CD8-positive, alpha-beta memory T cell (primary cell): Measurements from ENCODE around the gene MZF1. TPM values are rescaled to one million over a fixed set of nuclear protein-coding genes. Genes with fewer than 3 reads are reported as not detected.

Experiments used
- CTCF ChIA-PET: fragments of 350-600 bp; sonication (Branson Sonifier 250); formaldehyde crosslinking; loops from one replicate; lab custom pipeline; 2021; ENCODE audit warnings: antibody characterized with exemption; lab: Charles Lee
- POLR2A ChIA-PET: fragments of 350-600 bp; sonication (Branson Sonifier 250); formaldehyde crosslinking; loops from one replicate; lab custom pipeline; 2021; ENCODE audit warnings: antibody characterized with exemption; lab: Charles Lee
- DNase-seq, 5 donors: peaks; one replicate each; pipeline versions ENCODE4 v3.0.0 to v3.0.0-alpha.2; 2020 to 2022; ENCODE audit warnings: mixed read lengths in 1 of 5
- H3K27ac ChIP-seq: one replicate; pipeline ENCODE4 v1.7.0; 2013; ENCODE audit warnings: low read depth, mild to moderate bottlenecking, low read length, moderate library complexity
- H3K27me3 ChIP-seq: 2 replicates; pipeline ENCODE4 v1.7.0; 2013; ENCODE audit warnings: low read length, mild to moderate bottlenecking; ENCODE audit not compliant: insufficient read depth, poor library complexity, severe bottlenecking
- H3K36me3 ChIP-seq: 2 replicates; pipeline ENCODE4 v1.7.0; 2013; ENCODE audit warnings: mild to moderate bottlenecking, low read length, moderate library complexity; ENCODE audit not compliant: insufficient read depth
- H3K4me1 ChIP-seq: 2 replicates; pipeline ENCODE4 v1.7.0; 2013; ENCODE audit warnings: mild to moderate bottlenecking, low read length, moderate library complexity; ENCODE audit not compliant: insufficient read depth
- H3K4me3 ChIP-seq: 2 replicates; pipeline ENCODE4 v1.7.0; 2013; ENCODE audit warnings: mild to moderate bottlenecking, low read length
- H3K9me3 ChIP-seq: 2 replicates; pipeline ENCODE4 v1.7.0; 2013; ENCODE audit warnings: mild to moderate bottlenecking, low read length
- H3K27ac Mint-ChIP-seq, 8 donors: one replicate each; pipeline ENCODE4 v1.8.0; 2020 to 2021; ENCODE audit warnings: mixed read lengths in 8 of 8, mild to moderate bottlenecking in 6 of 8, inconsistent platforms in 3 of 8, moderate library complexity in 3 of 8
- H3K27me3 Mint-ChIP-seq, 2 donors: one replicate each; pipeline ENCODE4 v1.8.0; 2020 to 2021; ENCODE audit warnings: mixed read lengths in 2 of 2, mild to moderate bottlenecking in 1 of 2, moderate library complexity in 1 of 2
- H3K36me3 Mint-ChIP-seq, 3 donors: one replicate each; pipeline ENCODE4 v1.8.0; 2020 to 2021; ENCODE audit warnings: mixed read lengths in 3 of 3, inconsistent platforms in 1 of 3, mild to moderate bottlenecking in 1 of 3
- H3K4me1 Mint-ChIP-seq, 3 donors: one replicate each; pipeline ENCODE4 v1.8.0; 2020 to 2021; ENCODE audit warnings: mixed read lengths in 3 of 3, inconsistent platforms in 1 of 3, mild to moderate bottlenecking in 1 of 3
- H3K4me3 Mint-ChIP-seq, 7 donors: one replicate each; pipeline ENCODE4 v1.8.0; 2020 to 2021; ENCODE audit warnings: mixed read lengths in 7 of 7, mild to moderate bottlenecking in 6 of 7, moderate library complexity in 4 of 7, inconsistent platforms in 2 of 7
- H3K9me3 Mint-ChIP-seq, 5 donors: one replicate each; pipeline ENCODE4 v1.8.0; 2020 to 2022; ENCODE audit warnings: mixed read lengths in 5 of 5, mild to moderate bottlenecking in 3 of 5, moderate library complexity in 2 of 5, inconsistent platforms in 1 of 5
- polyA plus RNA-seq: library from polyadenylated mRNA; unstranded; fragments of 300-500 nt; fragmentation: Illumina TruSeq; gene quantifications from one replicate; pipeline ENCODE4 v1.2.3, GENCODE V29; 2021
- total RNA-seq, 2 experiments: library from RNA; stranded (reverse); gene quantifications; one replicate each; pipeline ENCODE4 v1.2.3, GENCODE V29; 2021

MZF1 gene
- total and polyA plus RNA-seq, 3 experiments from 2014 or later: 10.3 to 14.8 (median 14.0) TPM

DNA sequence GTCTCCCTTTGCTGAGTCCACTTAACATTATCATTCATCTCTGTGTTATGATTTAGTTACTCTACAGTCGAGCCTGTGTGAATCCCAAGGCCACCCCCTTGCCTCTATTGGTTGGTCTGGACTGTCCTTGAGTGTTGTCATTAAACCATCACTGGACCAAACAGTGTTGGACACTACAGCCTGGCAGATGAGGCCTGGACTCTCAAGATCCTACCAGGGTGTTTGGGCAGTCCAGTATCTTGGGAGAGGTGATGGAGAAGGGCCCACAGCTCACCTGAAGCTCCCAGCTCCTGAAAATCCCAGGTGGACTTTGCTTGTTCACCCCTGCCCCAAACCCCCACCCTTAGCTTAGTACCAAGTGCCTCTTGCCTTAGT, 22.0 kb downstream of the MZF1 start:
- H3K27me3 Mint-ChIP-seq: peaks cover 0 to 1% of the 10 kb centered on the region in 2 donors
- H3K27ac Mint-ChIP-seq: peak overlapping the region in 2 of 8 donors; percentile 58 to 98
- Histone ChIP-seq H3K27ac (no peak overlapping the region), H3K36me3 (peaks cover 64% of the 10 kb centered on the region), H3K4me3 (no peak overlapping the region), H3K27me3 (no peaks in the 10 kb centered on the region), H3K9me3 (no peaks in the 10 kb centered on the region), H3K4me1 (peaks cover 32% of the 10 kb centered on the region)
- POLR2A ChIA-PET: interaction anchor here (0.8 kb wide), 1 partner anchor 8 kb away, joined by 3 read pairs; no protein-coding TSS in a partner anchor
- H3K4me3 Mint-ChIP-seq: peak overlapping the region in 1 of 7 donors; percentile 98
- H3K36me3 Mint-ChIP-seq: peaks cover 2 to 92% (median 23%) of the 10 kb centered on the region in 3 donors
- H3K4me1 Mint-ChIP-seq: peaks cover 39 to 52% (median 41%) of the 10 kb centered on the region in 3 donors
- CTCF ChIA-PET: interaction anchor here (1.6 to 5.2 kb wide), 2 partner anchors 30 to 31 kb away, joined by 4 to 45 read pairs; partner anchors contain the start of gene ZBTB45
- no peak for DNase-seq
- peaks cover 0 to 1% (median 0%) of the 10 kb centered on the region in 5 donors for H3K9me3 Mint-ChIP-seq

DNA sequence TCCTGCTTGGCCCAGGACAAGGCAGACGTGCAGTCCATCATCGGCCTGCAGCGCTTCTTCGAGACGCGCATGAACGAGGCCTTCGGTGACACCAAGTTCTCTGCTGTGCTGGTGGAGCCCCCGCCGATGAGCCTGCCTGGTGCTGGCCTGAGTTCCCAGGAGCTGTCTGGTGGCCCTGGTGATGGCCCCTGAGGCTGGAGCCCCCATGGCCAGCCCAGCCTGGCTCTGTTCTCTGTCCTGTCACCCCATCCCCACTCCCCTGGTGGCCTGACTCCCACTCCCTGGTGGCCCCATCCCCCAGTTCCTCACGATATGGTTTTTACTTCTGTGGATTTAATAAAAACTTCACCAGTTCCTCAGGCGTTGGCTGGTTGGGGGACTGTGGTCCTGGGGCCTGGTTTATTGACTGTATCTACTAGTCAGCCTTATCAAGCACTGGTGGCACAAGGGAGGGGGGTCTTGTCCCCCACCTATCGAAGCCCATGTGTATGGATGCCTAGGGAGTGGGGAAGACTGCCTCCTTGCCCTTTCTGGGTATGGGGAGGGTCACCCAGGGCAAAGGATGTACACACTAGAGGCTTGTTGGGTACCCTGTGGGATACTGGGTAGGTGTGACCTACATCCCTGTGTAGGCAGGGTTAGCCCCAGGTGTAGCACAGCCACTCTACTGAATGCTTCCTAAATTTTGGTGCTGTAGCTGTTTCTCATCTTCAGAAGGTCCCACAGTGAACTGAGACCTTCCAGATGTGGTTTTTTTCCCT, 22.6 kb downstream of the MZF1 start:
- CTCF ChIA-PET: interaction anchor here (5.2 kb wide), 1 partner anchor 30 kb away, joined by 45 read pairs; the partner anchor contains the start of gene ZBTB45
- POLR2A ChIA-PET: no interaction called here
- H3K27me3 ChIP-seq: no peaks in the 10 kb centered on the region
- H3K27ac Mint-ChIP-seq: peak overlapping the region in 3 of 8 donors; percentile 58 to 98 (median 66)
- H3K36me3 Mint-ChIP-seq: peaks cover 5 to 93% (median 26%) of the 10 kb centered on the region in 3 donors
- peaks cover 44 to 56% (median 47%) of the 10 kb centered on the region in 3 donors for H3K4me1 Mint-ChIP-seq
- peaks cover 0 to 1% of the 10 kb centered on the region in 2 donors for H3K27me3 Mint-ChIP-seq
- H3K4me3 ChIP-seq: no peak overlapping the region
- H3K4me3 Mint-ChIP-seq: peak overlapping the region in 1 of 7 donors; percentile 98
- no peaks in the 10 kb centered on the region for H3K9me3 ChIP-seq
- no peak for DNase-seq
- H3K4me1 ChIP-seq: peaks cover 36% of the 10 kb centered on the region
- H3K36me3 ChIP-seq: peaks cover 68% of the 10 kb centered on the region
- no peak overlapping the region for H3K27ac ChIP-seq
- peaks cover 0 to 1% (median 0%) of the 10 kb centered on the region in 5 donors for H3K9me3 Mint-ChIP-seq

DNA sequence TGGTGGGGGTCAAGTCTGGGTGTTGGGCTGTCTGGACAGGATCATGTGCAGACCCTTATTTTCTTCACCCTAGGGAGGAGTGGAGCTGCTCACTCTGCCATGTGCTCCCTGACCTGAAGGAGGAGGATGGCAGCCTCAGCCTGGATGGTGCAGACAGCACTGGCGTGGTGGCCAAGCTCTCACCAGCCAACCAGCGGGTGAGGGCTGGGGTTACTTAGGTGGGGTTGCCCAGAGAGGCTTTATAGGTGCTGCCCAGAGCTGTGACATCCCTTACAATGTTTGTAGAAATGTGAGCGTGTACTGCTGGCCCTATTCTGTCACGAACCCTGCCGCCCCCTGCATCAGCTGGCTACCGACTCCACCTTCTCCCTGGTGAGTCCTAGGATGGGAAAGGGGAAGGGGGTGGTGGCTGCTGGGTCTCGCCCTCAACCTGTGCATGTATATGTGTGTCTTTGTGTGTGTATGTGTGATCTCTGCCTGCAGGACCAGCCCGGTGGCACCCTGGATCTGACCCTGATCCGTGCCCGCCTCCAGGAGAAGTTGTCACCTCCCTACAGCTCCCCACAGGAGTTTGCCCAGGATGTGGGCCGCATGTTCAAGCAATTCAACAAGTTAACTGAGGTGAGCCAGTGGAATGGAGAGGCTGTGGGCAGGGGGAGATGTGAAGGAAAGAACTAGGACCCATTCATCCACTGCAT, 23.3 kb downstream of the MZF1 start:
- Mint-ChIP-seq H3K4me1 (peaks cover 43 to 54% (median 46%) of the 10 kb centered on the region in 3 donors), H3K36me3 (peaks cover 5 to 92% (median 23%) of the 10 kb centered on the region in 3 donors), H3K4me3 (peak overlapping the region in 1 of 7 donors; percentile 98), H3K9me3 (peaks cover 0 to 1% (median 0%) of the 10 kb centered on the region in 5 donors), H3K27me3 (peaks cover 0 to 1% of the 10 kb centered on the region in 2 donors), H3K27ac (peak overlapping the region in 3 of 8 donors; percentile 12 to 73 (median 33))
- CTCF ChIA-PET: no interaction called here
- POLR2A ChIA-PET: no interaction called here
- DNase-seq: no peak
- no peaks in the 10 kb centered on the region for H3K27me3 ChIP-seq
- no peak overlapping the region for H3K4me3 ChIP-seq
- H3K27ac ChIP-seq: no peak overlapping the region
- no peaks in the 10 kb centered on the region for H3K9me3 ChIP-seq
- H3K4me1 ChIP-seq: peaks cover 37% of the 10 kb centered on the region
- H3K36me3 ChIP-seq: peaks cover 70% of the 10 kb centered on the region

DNA sequence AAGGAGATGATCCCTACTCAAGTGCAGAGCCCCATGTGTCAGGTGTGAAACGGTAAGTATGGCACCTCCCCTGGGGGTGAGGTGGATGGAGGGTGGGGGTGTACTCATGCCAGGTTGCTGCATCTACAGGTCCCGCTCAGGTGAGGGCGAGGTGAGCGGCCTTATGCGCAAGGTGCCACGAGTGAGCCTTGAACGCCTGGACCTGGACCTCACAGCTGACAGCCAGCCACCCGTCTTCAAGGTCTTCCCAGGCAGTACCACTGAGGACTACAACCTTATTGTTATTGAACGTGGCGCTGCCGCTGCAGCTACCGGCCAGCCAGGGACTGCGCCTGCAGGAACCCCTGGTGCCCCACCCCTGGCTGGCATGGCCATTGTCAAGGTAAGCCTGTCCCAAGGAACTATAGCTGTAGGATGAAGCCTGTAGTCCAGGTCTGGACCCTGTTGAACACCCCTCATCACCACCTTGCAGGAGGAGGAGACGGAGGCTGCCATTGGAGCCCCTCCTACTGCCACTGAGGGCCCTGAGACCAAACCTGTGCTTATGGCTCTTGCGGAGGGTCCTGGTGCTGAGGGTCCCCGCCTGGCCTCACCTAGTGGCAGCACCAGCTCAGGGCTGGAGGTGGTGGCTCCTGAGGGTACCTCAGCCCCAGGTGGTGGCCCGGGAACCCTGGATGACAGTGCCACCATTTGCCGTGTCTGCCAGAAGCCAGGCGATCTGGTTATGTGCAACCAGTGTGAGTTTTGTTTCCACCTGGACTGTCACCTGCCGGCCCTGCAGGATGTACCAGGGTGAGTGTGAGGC, 24.1 kb downstream of the MZF1 start:
- peak overlapping the region in 2 of 8 donors; percentile 38 to 58 for H3K27ac Mint-ChIP-seq
- H3K9me3 Mint-ChIP-seq: peaks cover 0 to 1% (median 0%) of the 10 kb centered on the region in 5 donors
- H3K36me3 Mint-ChIP-seq: peaks cover 5 to 87% (median 21%) of the 10 kb centered on the region in 3 donors
- Histone ChIP-seq H3K9me3 (no peaks in the 10 kb centered on the region), H3K36me3 (peaks cover 70% of the 10 kb centered on the region), H3K27me3 (no peaks in the 10 kb centered on the region), H3K4me3 (no peak overlapping the region), H3K4me1 (peaks cover 31% of the 10 kb centered on the region), H3K27ac (no peak overlapping the region)
- H3K27me3 Mint-ChIP-seq: peaks cover 0 to 3% of the 10 kb centered on the region in 2 donors
- no peak for DNase-seq
- ChIA-PET CTCF (interaction anchor here (1.5 kb wide), 1 partner anchor 35 kb away, joined by 3 read pairs; no protein-coding TSS in a partner anchor), POLR2A (interaction anchor here (0.5 kb wide), 1 partner anchor 27 kb away, joined by 4 read pairs; no protein-coding TSS in a partner anchor)
- peak overlapping the region in 1 of 7 donors; percentile 16 for H3K4me3 Mint-ChIP-seq
- peaks cover 39 to 51% (median 40%) of the 10 kb centered on the region in 3 donors for H3K4me1 Mint-ChIP-seq

DNA sequence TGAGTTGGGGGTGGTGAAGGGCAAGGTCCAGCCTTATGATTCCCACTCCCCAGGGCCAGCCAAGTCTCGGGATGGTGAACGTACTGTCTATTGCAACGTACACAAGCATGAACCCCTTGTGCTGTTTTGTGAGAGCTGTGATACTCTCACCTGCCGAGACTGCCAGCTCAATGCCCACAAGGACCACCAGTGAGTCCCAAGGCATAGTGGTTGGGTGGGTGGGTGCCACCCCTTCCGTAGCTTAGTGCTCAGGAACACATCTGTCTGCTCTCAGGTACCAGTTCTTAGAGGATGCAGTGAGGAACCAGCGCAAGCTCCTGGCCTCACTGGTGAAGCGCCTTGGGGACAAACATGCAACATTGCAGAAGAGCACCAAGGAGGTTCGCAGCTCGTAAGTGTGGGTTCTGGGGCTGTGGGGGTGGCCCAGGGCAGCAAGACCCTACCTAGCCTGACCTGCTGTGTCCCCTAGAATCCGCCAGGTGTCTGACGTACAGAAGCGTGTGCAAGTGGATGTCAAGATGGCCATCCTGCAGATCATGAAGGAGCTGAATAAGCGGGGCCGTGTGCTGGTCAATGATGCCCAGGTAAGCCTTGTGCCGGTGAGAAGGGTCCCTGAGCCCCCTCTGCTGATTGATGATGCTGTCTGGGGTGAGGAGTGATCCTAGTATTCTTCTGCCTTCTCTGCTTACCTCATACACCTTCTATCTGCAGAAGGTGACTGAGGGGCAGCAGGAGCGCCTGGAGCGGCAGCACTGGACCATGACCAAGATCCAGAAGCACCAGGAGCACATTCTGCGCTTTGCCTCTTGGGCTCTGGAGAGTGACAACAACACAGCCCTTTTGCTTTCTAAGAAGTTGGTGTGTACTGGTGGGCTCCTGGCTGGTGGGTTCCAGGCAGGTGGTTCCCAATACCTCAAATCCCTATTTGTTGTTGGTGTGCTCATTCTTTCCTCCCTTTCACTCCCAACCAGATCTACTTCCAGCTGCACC, 25.5 kb downstream of the MZF1 start:
- Mint-ChIP-seq H3K9me3 (peaks cover 0 to 1% (median 0%) of the 10 kb centered on the region in 5 donors), H3K4me1 (peaks cover 36 to 47% (median 37%) of the 10 kb centered on the region in 3 donors), H3K27me3 (peaks cover 8 to 13% of the 10 kb centered on the region in 2 donors), H3K27ac (peak overlapping the region in 3 of 8 donors; percentile 66 to 98 (median 85)), H3K4me3 (peak overlapping the region in 4 of 7 donors; percentile 79 to 93 (median 90)), H3K36me3 (peaks cover 5 to 79% (median 17%) of the 10 kb centered on the region in 3 donors)
- Histone ChIP-seq H3K36me3 (peaks cover 68% of the 10 kb centered on the region), H3K4me1 (peaks cover 23% of the 10 kb centered on the region), H3K4me3 (no peak overlapping the region), H3K9me3 (no peaks in the 10 kb centered on the region), H3K27ac (no peak overlapping the region), H3K27me3 (no peaks in the 10 kb centered on the region)
- CTCF ChIA-PET: interaction anchor here (1.5 to 1.9 kb wide), 2 partner anchors 27 to 33 kb away, joined by 3 to 14 read pairs; partner anchors contain the start of gene ZBTB45
- DNase-seq: no peak
- POLR2A ChIA-PET: no interaction called here

DNA sequence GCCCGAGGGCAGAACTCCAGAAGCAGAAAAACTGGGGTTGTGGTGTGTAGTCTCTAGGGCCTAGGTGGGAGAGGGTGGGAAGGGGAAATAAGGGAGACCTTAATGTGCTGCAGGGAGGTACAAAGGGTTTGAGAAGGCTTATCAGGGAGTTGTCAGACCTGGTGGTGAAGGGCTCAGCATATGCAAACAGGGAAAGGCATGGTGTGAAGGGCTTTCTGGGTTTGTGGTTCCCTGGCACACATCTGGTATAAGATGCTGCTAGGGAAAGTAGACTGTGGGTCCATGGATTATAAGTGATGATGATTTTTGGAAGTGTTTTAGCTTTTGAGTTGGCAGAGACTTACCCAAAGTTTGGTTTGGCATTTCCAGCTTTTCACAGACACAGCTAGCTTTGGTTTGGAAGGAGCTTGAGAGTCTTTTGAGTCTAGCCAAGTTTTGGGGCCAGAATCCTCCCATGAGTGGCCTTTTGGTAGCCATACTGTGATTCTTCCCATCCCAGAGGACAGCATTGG, 27.1 kb downstream of the MZF1 start:
- peaks cover 12% of the 10 kb centered on the region in 2 donors for H3K27me3 Mint-ChIP-seq
- ChIA-PET CTCF (interaction anchor here (1.9 to 3.6 kb wide), 2 partner anchors 25 to 26 kb away, joined by 14 to 29 read pairs; partner anchors contain the start of gene ZBTB45), POLR2A (interaction anchor here (0.6 to 2.8 kb wide), 2 partner anchors 8 to 9 kb away, joined by 5 to 26 read pairs; partner anchors contain the start of gene CHMP2A)
- peaks cover 5 to 63% (median 14%) of the 10 kb centered on the region in 3 donors for H3K36me3 Mint-ChIP-seq
- Histone ChIP-seq H3K36me3 (peaks cover 55% of the 10 kb centered on the region), H3K9me3 (no peaks in the 10 kb centered on the region), H3K27ac (peak overlapping the region; percentile 84), H3K4me3 (peak overlapping the region; percentile 59), H3K27me3 (no peaks in the 10 kb centered on the region), H3K4me1 (peaks cover 23% of the 10 kb centered on the region)
- peaks cover 0 to 1% (median 0%) of the 10 kb centered on the region in 5 donors for H3K9me3 Mint-ChIP-seq
- no peak for DNase-seq
- H3K4me3 Mint-ChIP-seq: peak overlapping the region; percentile 87 to 94 (median 92)
- H3K4me1 Mint-ChIP-seq: peaks cover 33 to 44% (median 34%) of the 10 kb centered on the region in 3 donors
- H3K27ac Mint-ChIP-seq: peak overlapping the region; percentile 76 to 98 (median 93)
